Kidney (tissue), 14 donors: ENCODE results near the gene SEZ6L. TPM values are rescaled to one million over a fixed set of nuclear protein-coding genes. Genes with fewer than 3 reads are reported as not detected.

ENCODE experiments used
- DNase-seq, 5 donors: peaks; one replicate each; pipeline ENCODE4 v3.0.0-alpha.2; 2013 to 2020
- FAIRE-seq: peaks from 2 replicates; lab custom pipeline; 2012; peaks lifted over from hg19 to GRCh38; lab: Jason Lieb, UNC
- H3K27ac ChIP-seq, 2 donors: one replicate each; pipeline ENCODE4 v1.7.0; 2013; ENCODE audit warnings: low read depth in 2 of 2, low read length in 2 of 2, inconsistent platforms in 1 of 2
- H3K27me3 ChIP-seq: one replicate; pipeline ENCODE4 v1.7.1; 2013; ENCODE audit warnings: low read length, inconsistent platforms; ENCODE audit not compliant: control insufficient read depth, insufficient read depth
- H3K36me3 ChIP-seq, 3 donors: one replicate each; pipeline versions ENCODE4 v1.7.0 to v1.7.1; 2013; ENCODE audit warnings: low read length in 3 of 3, control low read depth in 1 of 3, inconsistent platforms in 1 of 3; ENCODE audit not compliant: insufficient read depth in 3 of 3, control insufficient read depth in 2 of 3
- H3K4me1 ChIP-seq, 3 donors: one replicate each; pipeline versions ENCODE4 v1.7.0 to v1.7.1; 2013; ENCODE audit warnings: low read length in 3 of 3, inconsistent platforms in 1 of 3, low read depth in 1 of 3; ENCODE audit not compliant: control insufficient read depth in 2 of 3, insufficient read depth in 2 of 3
- H3K4me3 ChIP-seq, 3 donors: one replicate each; pipeline versions ENCODE4 v1.7.0 to v1.8.1; 2013; ENCODE audit warnings: low read length in 3 of 3, control low read depth in 1 of 3, inconsistent platforms in 1 of 3
- H3K9ac ChIP-seq, 3 donors: one replicate each; pipeline versions ENCODE4 v1.7.0 to v1.7.1; 2013; ENCODE audit warnings: low read length in 3 of 3, control low read depth in 1 of 3, inconsistent platforms in 1 of 3
- H3K9me3 ChIP-seq, 3 donors: one replicate each; pipeline versions ENCODE4 v1.7.0 to v1.7.1; 2013; ENCODE audit warnings: low read length in 3 of 3, control low read depth in 1 of 3, inconsistent platforms in 1 of 3; ENCODE audit not compliant: control insufficient read depth in 2 of 3, insufficient read depth in 1 of 3
- intact Hi-C: fragments of 100-400 bp; cut with DNase I; formaldehyde crosslinking; loops from one replicate; pipeline ENCODE4 v1.11.1; 2022
- polyA plus RNA-seq: library from polyadenylated mRNA; stranded (reverse); fragments of 350-450 nt; fragmentation: Illumina TruSeq; extraction: RNeasy Lipid Tissue Mini Kit (QIAGEN cat#74804); gene quantifications from one replicate; pipeline ENCODE4 v1.2.3, GENCODE V29; 2014; ENCODE audit warnings: low read depth, low replicate concordance; ENCODE audit not compliant: insufficient read depth
- total RNA-seq: library from RNA; stranded (reverse); fragmentation: NEBNext Ultra II Directional; extraction: Animal tissue kit (Norgen Biotek cat#: 25700); gene quantifications from one replicate; pipeline ENCODE4 v1.2.1, GENCODE V29; 2021
- TF ChIP-seq, protein P1 (sequence below): IDR thresholded peaks from 3 replicates; pipeline ENCODE4 v1.5.1; 2012; ENCODE audit warnings: mild to moderate bottlenecking, moderate library complexity, borderline replicate concordance; ENCODE audit not compliant: insufficient read depth; ENCODE audit errors: extremely low read depth
- donor health status: control.
- donor health status: control.
- donor health status: control.
- donor health status: control.
- donor health status: control.
- donor health status: DM: yes; HTN: yes; CAD: no.
- donor health status: Normal renal cell carcinoma (clear cell type).

The SEZ6L gene
- total and polyA plus RNA-seq, 2 donors from 2014 or later = 0.09 to 0.19 TPM

DNA sequence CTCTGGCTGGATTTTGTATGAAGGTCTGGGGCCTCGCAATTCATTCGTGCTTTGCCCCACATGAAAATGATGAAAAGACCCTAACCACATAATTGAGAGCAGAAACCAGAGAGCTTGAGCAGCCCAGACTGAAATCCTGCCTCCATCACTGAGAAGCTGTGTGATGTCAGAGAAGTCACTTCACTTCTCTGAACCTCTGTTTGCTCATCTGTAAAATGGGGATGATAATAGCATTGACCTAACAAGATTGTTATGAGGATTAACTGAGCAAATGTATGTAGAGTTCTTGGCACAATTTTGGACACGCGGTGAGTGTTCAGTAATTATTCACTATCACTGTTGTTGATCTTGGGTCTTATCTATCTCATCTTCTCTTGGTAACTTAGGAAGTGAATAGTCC lies 203.6 kb downstream of the SEZ6L start:
- H3K9me3 ChIP-seq = no peaks in the 10 kb centered on the region
- no peak for DNase-seq
- H3K9ac ChIP-seq = no peak overlapping the region
- no peak for FAIRE-seq
- TF ChIP-seq, protein P1, sequence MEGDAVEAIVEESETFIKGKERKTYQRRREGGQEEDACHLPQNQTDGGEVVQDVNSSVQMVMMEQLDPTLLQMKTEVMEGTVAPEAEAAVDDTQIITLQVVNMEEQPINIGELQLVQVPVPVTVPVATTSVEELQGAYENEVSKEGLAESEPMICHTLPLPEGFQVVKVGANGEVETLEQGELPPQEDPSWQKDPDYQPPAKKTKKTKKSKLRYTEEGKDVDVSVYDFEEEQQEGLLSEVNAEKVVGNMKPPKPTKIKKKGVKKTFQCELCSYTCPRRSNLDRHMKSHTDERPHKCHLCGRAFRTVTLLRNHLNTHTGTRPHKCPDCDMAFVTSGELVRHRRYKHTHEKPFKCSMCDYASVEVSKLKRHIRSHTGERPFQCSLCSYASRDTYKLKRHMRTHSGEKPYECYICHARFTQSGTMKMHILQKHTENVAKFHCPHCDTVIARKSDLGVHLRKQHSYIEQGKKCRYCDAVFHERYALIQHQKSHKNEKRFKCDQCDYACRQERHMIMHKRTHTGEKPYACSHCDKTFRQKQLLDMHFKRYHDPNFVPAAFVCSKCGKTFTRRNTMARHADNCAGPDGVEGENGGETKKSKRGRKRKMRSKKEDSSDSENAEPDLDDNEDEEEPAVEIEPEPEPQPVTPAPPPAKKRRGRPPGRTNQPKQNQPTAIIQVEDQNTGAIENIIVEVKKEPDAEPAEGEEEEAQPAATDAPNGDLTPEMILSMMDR = no peak
- H3K4me3 ChIP-seq = no peak overlapping the region
- H3K27me3 ChIP-seq = no peaks in the 10 kb centered on the region
- no peaks in the 10 kb centered on the region for H3K4me1 ChIP-seq
- intact Hi-C loops = no loop called here
- H3K36me3 ChIP-seq = no peaks in the 10 kb centered on the region
- no peak overlapping the region for H3K27ac ChIP-seq

DNA sequence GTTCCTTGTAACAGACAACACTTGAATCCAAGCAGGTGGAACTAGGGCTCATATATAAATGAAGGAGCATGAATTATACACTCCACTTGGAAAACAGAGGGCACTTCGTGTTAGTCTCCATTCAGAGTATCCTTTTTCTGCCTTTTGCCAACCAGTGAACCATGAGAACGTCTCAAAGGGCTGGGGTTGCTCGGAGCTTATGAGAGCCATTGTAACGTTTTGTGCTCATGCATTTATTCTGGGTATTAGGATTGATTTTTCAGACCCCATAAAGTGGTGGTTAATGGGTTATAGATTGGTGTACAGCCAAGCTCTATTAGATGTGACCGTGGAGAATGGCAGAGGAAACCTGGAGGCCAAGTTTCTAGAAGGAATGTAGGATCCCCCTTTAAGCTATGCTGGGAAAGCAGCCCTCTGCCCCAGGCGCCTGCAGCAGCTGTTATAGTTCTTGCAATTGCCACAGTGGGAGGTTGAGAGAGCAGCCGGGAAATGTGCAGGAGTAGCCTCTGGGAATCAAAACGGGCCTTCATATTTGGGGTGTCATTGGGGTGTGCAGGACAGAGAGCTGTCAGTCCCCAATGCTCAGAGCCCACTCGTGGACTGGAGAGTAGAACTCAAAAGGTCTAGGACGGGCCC lies 205.2 kb downstream of the SEZ6L start:
- intact Hi-C loops = no loop called here
- no peak for FAIRE-seq
- TF ChIP-seq, protein P1 = no peak

DNA sequence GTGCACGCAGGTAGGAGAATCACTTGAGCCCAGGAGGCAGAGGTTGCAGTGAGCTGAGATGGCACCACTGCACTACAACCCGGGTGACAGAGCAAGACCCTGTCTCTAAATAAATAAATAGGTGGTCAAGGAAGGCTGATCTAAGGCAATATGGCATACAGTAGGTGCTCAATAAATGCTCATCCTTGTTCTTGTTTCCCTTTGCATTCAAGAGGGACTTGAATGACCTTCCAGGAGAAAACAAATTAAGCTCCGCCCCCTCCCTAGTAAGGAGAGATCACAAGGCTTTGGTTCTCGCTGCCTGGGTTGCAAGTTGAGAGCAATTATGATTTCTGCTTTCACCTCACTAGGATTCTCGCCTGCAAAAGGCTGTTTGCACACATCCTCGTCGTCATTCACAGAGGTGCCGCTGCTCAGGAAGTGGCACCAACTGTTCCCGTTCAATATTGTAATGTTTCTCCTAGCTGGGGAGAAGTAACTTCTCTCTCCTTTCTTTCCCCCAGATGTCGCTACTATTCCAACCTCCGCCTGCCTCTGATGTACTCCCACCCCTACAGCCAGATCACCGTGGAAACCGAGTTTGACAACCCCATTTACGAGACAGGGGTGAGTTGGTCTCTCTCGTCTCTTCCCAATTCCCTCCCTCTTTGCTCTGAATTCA lies 208.0 kb downstream of the SEZ6L start:
- FAIRE-seq (no peak), DNase-seq (peak in 3 of 5 donors; percentile 11 to 45 (median 36))
- intact Hi-C loops = no loop called here
- H3K4me1 ChIP-seq = no peaks in the 10 kb centered on the region
- H3K9me3 ChIP-seq = no peaks in the 10 kb centered on the region
- H3K9ac ChIP-seq = no peak overlapping the region
- no peak overlapping the region for H3K4me3 ChIP-seq
- H3K27ac ChIP-seq = no peak overlapping the region
- no peaks in the 10 kb centered on the region for H3K27me3 ChIP-seq
- TF ChIP-seq, protein P1 = no peak
- H3K36me3 ChIP-seq = no peaks in the 10 kb centered on the region

More for the DNA sequence above, 205.2 kb downstream of the SEZ6L start:
- DNase-seq = peak in 3 of 5 donors; percentile 25 to 32 (median 29)
- Histone ChIP-seq H3K4me1 (no peaks in the 10 kb centered on the region), H3K9ac (no peak overlapping the region), H3K27me3 (no peaks in the 10 kb centered on the region), H3K4me3 (no peak overlapping the region), H3K36me3 (no peaks in the 10 kb centered on the region), H3K9me3 (no peaks in the 10 kb centered on the region), H3K27ac (no peak overlapping the region)
